Sigmoid colon (tissue), 7 donors: ENCODE data around the gene KNDC1. TPM values are rescaled to one million over a fixed set of nuclear protein-coding genes. Genes with fewer than 3 reads are reported as not detected.

Experiments
- DNase-seq: peaks from one replicate; pipeline ENCODE4 v3.0.0-alpha.2; 2019
- H3K27ac ChIP-seq, 4 donors: fragments of 200-600 bp; sonication (generic); one replicate each; pipeline ENCODE4 v1.5.1; 2016 to 2019; ENCODE audit warnings: mild to moderate bottlenecking in 1 of 4
- H3K27me3 ChIP-seq, 3 donors: fragments of 200-600 bp; sonication (generic); one replicate each; pipeline ENCODE4 v1.5.1; 2019; ENCODE audit warnings: mild to moderate bottlenecking in 1 of 3
- H3K36me3 ChIP-seq, 4 donors: fragments of 200-600 bp; sonication (generic); one replicate each; pipeline ENCODE4 v1.5.1; 2016 to 2019
- H3K4me1 ChIP-seq, 4 donors: fragments of 200-600 bp; sonication (generic); one replicate each; pipeline ENCODE4 v1.5.1; 2017 to 2019
- H3K4me3 ChIP-seq, 4 donors: fragments of 200-600 bp; sonication (generic); one replicate each; pipeline ENCODE4 v1.5.1; 2017 to 2019; ENCODE audit warnings: mild to moderate bottlenecking in 2 of 4, moderate library complexity in 1 of 4
- H3K9me3 ChIP-seq, 4 donors: fragments of 200-600 bp in 3 of 4; sonication (generic) in 3 of 4; one replicate each; pipeline versions ENCODE4 v1.5.1 to v1.6.1; 2013 to 2019
- CTCF ChIP-seq, 4 experiments: fragments of 450-650 bp in 3 of 4; fragments of 200-600 bp in 1 of 4; IDR thresholded peaks; one replicate each; pipeline ENCODE4 v1.5.1; 2016 to 2019; ENCODE audit warnings: antibody characterized with exemption in 4 of 4, mild to moderate bottlenecking in 3 of 4, moderate library complexity in 2 of 4
- EP300 ChIP-seq, 4 donors: sonication (generic); formaldehyde crosslinking; IDR thresholded peaks; one replicate each; pipeline ENCODE4 v1.6.1; 2017; ENCODE audit warnings: antibody characterized with exemption in 4 of 4
- POLR2A ChIP-seq, 2 donors: fragments of 450-650 bp; IDR thresholded peaks; one replicate each; pipeline ENCODE4 v1.6.1; 2016; ENCODE audit warnings: antibody characterized with exemption in 2 of 2, mild to moderate bottlenecking in 2 of 2, moderate library complexity in 2 of 2
- POLR2AphosphoS5 ChIP-seq, 4 donors: sonication (generic); formaldehyde crosslinking; IDR thresholded peaks; one replicate each; pipeline ENCODE4 v1.6.1; 2017; ENCODE audit warnings: antibody characterized with exemption in 4 of 4
- WGBS, 2 donors: extraction: QIAGEN DNeasy Blood & Tissue Kit; methylation state at CpG; one replicate each; pipeline ENCODE4 v1.1.7; 2013; 5-methylcytosine and 5-hydroxymethylcytosine counted together
- intact Hi-C: fragments of 100-400 bp; cut with DNase I; formaldehyde crosslinking; loops from one replicate; pipeline ENCODE4 v1.15.1; 2023
- polyA plus RNA-seq, 3 donors: library from polyadenylated mRNA; stranded (reverse); fragments of 200-250 nt; gene quantifications; one replicate each; pipeline ENCODE4 v1.2.3, GENCODE V29; 2013
- total RNA-seq, 4 donors: library from RNA; depleted of rRNA; stranded (reverse); fragments of >200 nt; gene quantifications; one replicate each; pipeline ENCODE4 v1.1.0, GENCODE V29; 2016
- donor health status: healthy with polysubstance abuse.
- donor health status: Bipolar disorder and iron deficiency.
- donor health status: healthy.

Gene KNDC1
- total and polyA plus RNA-seq, 7 donors = under 0.01 to 1.9 (median 0.26) TPM; not detected in 1

GRCh38 chr10:133124357-133125211 is 35.4 kb upstream of the KNDC1 start:
- no peaks in the 10 kb centered on the region for H3K36me3 ChIP-seq
- H3K27ac ChIP-seq = no peak overlapping the region
- no peaks in the 10 kb centered on the region for H3K4me1 ChIP-seq
- no peak for DNase-seq
- H3K9me3 ChIP-seq = peaks cover 0 to 2% (median 0%) of the 10 kb centered on the region in 4 donors
- H3K27me3 ChIP-seq = peaks cover 0 to 42% (median 32%) of the 10 kb centered on the region in 3 donors
- TF ChIP-seq POLR2A (IDR thresholded peaks at IDR 0.05) (no peak), CTCF (IDR thresholded peaks at IDR 0.05) (peak in 3 of 4 experiments; percentile 10 to 51 (median 33))
- intact Hi-C loops = loop anchor here (10.0 kb wide), 1 partner anchor 180 kb away; the partner anchor contains the start of gene CFAP46
- 43 to 47% methylated on average over 58 of the region's 58 CpGs for WGBS, 2 donors
- H3K4me3 ChIP-seq = no peak overlapping the region

GRCh38 chr10:133125901-133126300 is 34.1 kb upstream of the KNDC1 start:
- Histone ChIP-seq H3K27me3 (peaks cover 0 to 45% (median 32%) of the 10 kb centered on the region in 3 donors), H3K9me3 (no peaks in the 10 kb centered on the region), H3K36me3 (no peaks in the 10 kb centered on the region), H3K27ac (no peak overlapping the region), H3K4me1 (no peaks in the 10 kb centered on the region), H3K4me3 (no peak overlapping the region)
- no peak for DNase-seq
- 82 to 92% methylated on average over 9 of the region's 9 CpGs for WGBS, 2 donors
- TF ChIP-seq POLR2A (IDR thresholded peaks at IDR 0.05) = no peak
- TF ChIP-seq POLR2AphosphoS5 (IDR thresholded peaks at IDR 0.05) = no peak
- TF ChIP-seq CTCF (IDR thresholded peaks at IDR 0.05) = no peak
- TF ChIP-seq EP300 (IDR thresholded peaks at IDR 0.05) = no peak
- intact Hi-C loops = loop anchor here (10.0 kb wide), 1 partner anchor 181 kb away; the partner anchor contains the start of gene CFAP46

- no peaks in the 10 kb centered on the region for H3K36me3 ChIP-seq
- H3K4me3 ChIP-seq = no peak overlapping the region
- 92 to 93% methylated on average over 57 of the region's 57 CpGs for WGBS, 2 donors
- peak; percentile 47 for DNase-seq
- TF ChIP-seq POLR2AphosphoS5 (IDR thresholded peaks at IDR 0.05) = no peak
- TF ChIP-seq POLR2A (IDR thresholded peaks at IDR 0.05) = no peak
- no peak for TF ChIP-seq CTCF (IDR thresholded peaks at IDR 0.05)
- no peak for TF ChIP-seq EP300 (IDR thresholded peaks at IDR 0.05)
- peaks cover 0 to 45% (median 32%) of the 10 kb centered on the region in 3 donors for H3K27me3 ChIP-seq
- no peaks in the 10 kb centered on the region for H3K4me1 ChIP-seq
- no peak overlapping the region for H3K27ac ChIP-seq
- H3K9me3 ChIP-seq = no peaks in the 10 kb centered on the region
- intact Hi-C loops = loop anchor here (10.0 kb wide), 1 partner anchor 182 kb away; the partner anchor contains the start of gene CFAP46
These were observed 33.4 kb upstream of the KNDC1 start for GRCh38 chr10:133126431-133127290.

- no peak for TF ChIP-seq POLR2A (IDR thresholded peaks at IDR 0.05)
- TF ChIP-seq EP300 (IDR thresholded peaks at IDR 0.05) = no peak
- no peak for TF ChIP-seq POLR2AphosphoS5 (IDR thresholded peaks at IDR 0.05)
- TF ChIP-seq CTCF (IDR thresholded peaks at IDR 0.05) = no peak
- peak; percentile 52 for DNase-seq
- WGBS, 2 donors = 74 to 84% methylated on average over 36 of the region's 36 CpGs
- no peak overlapping the region for H3K27ac ChIP-seq
- intact Hi-C loops = loop anchor here (10.0 kb wide), 1 partner anchor 183 kb away; the partner anchor contains the start of gene CFAP46
- H3K9me3 ChIP-seq = no peaks in the 10 kb centered on the region
- H3K36me3 ChIP-seq = no peaks in the 10 kb centered on the region
- no peak overlapping the region for H3K4me3 ChIP-seq
- peaks cover 0 to 45% (median 32%) of the 10 kb centered on the region in 3 donors for H3K27me3 ChIP-seq
- H3K4me1 ChIP-seq = no peaks in the 10 kb centered on the region
These were observed 32.5 kb upstream of the KNDC1 start for GRCh38 chr10:133127291-133128125.
